ENCODE data around the gene GTF2F1.

The GTF2F1 gene, protein sequence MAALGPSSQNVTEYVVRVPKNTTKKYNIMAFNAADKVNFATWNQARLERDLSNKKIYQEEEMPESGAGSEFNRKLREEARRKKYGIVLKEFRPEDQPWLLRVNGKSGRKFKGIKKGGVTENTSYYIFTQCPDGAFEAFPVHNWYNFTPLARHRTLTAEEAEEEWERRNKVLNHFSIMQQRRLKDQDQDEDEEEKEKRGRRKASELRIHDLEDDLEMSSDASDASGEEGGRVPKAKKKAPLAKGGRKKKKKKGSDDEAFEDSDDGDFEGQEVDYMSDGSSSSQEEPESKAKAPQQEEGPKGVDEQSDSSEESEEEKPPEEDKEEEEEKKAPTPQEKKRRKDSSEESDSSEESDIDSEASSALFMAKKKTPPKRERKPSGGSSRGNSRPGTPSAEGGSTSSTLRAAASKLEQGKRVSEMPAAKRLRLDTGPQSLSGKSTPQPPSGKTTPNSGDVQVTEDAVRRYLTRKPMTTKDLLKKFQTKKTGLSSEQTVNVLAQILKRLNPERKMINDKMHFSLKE

DNA sequence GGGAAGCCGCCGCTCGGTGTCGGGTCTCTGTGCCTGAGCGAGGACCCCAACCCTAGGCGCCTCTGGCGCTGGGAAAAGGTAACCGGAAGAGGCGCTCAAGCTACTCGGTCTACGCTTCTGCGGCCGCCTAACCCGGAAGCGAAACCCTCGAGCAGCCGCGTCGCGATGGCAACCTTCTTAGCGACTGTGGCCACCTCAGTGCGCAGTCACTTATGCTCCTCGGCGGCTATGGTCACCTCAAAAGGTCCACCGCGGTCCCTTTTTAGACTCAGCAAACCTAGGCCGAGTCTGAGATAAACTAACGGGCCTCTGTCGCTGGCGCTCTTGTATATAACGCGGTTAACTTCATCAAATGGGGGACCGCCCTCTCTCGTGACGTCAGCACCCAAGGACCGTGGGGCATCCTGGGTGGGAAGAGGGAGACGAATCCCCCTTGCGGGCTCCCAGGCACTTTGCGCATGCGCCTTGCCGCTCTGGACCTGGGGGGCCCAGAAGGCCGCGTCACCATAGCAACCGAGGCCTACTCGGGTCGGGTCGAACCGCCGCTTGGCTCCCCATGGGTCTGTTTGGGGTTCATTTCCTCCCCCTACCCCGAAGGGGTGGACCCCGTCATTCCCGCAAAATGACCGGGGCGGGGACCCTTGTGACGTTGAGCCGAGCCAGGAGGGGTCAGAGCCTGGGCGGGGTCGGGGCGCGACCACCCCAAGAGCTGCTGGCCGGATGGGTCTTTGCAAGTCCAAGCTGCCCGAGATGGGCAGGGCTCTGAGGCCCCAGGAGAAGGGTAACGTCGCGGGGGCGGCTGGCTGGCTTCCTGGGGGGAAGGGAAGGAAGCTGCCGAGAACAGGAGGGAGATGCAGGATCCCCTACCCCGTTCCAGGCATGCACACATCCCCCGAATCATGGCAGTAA, at the start of gene GTF2F1:
GTF2F1 (minus strand) TSS at position 91 of the 909 bp plus-strand sequence. CDS start 169 bp downstream, outside the sequence.
- H3F3A ChIP-seq (ENCODE audit: insufficient read depth, low read length) = no peaks in the 10 kb centered on the region; the same call in 1 of the 2 replicates
- no peaks in the 10 kb centered on the region for H3K27me3 ChIP-seq (ENCODE audit: insufficient read depth, low read length)
- peaks cover 5% of the 10 kb centered on the region; the same call in 1 of the 2 replicates for H3K79me2 ChIP-seq (ENCODE audit: insufficient read depth, low read length)
- no peaks in the 10 kb centered on the region for H3K9me3 ChIP-seq (ENCODE audit: low read length)
- peak within 1 kb of the TSS; percentile 24; the same call in 1 of the 2 replicates for H2AFZ ChIP-seq (ENCODE audit: low read length)
- H3K9ac ChIP-seq (ENCODE audit: low read length) = peak within 1 kb of the TSS; percentile 93
- H3K9me2 ChIP-seq (ENCODE audit: low read depth, low read length) = no peaks in the 10 kb centered on the region
- TF ChIP-seq EZH2 (IDR thresholded peaks at IDR 0.05; ENCODE audit: borderline replicate concordance, low read length) = no peak
- 0 out of 2 replicates have a peak, but pooled peaks have one; percentile 5 for TF ChIP-seq CTCF (IDR thresholded peaks at IDR 0.05; ENCODE audit: low read length)
- peak within 1 kb of the TSS; percentile 98 for H3K4me2 ChIP-seq (ENCODE audit: low read length)
- no peaks in the 10 kb centered on the region for H4K20me1 ChIP-seq (ENCODE audit: insufficient read depth, low read length)
- H3K4me3 ChIP-seq (ENCODE audit: low read depth, low read length, poor library complexity, severe bottlenecking) = peak within 1 kb of the TSS; percentile 95
- H3K36me3 ChIP-seq (ENCODE audit: insufficient read depth, low read length) = peaks cover 24% of the 10 kb centered on the region
- peak within 1 kb of the TSS; percentile 36 for H3K27ac ChIP-seq (ENCODE audit: low read depth, low read length, poor library complexity, severe bottlenecking)
- peaks cover 16% of the 10 kb centered on the region for H3K4me1 ChIP-seq (ENCODE audit: insufficient read depth, low read length, severe bottlenecking)

DNA sequence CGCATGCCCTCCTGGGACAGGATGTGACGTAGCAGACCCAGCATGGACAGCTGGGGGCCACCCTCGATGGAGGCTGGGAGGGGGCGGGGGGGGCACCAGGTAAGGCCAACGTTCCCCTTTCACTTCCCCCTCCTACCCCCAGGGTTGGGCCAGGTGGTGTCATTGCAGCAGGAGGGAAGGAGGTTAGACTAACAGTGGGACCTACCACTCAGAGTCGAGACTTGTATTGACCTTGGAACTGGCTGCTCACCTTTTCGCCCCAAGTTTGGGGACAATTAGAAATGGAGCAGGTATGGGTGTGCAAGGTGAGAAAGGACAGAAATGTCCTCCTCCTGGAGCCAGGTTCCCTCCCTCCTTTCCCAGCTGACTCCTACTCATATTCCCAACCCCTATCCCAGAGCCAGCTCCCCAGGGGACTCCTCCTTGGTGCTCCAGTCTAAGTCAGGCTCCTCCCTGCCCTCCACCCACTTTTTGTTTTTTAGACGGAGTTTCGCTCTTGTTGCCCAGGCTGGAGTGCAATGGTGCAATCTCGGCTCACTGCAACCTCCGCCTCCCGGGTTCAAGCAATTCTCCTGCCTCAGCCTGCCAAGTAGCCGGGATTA, 49.2 kb upstream of the GTF2F1 start:
- no peak overlapping the region for H2AFZ ChIP-seq (ENCODE audit: low read length)
- H3K4me1 ChIP-seq (ENCODE audit: insufficient read depth, low read length, severe bottlenecking) = no peaks in the 10 kb centered on the region
- TF ChIP-seq EZH2 (IDR thresholded peaks at IDR 0.05; ENCODE audit: borderline replicate concordance, low read length) (no peak), CTCF (IDR thresholded peaks at IDR 0.05; ENCODE audit: low read length) (no peak)

GRCh38 chr19:6440905-6441304, 47.9 kb upstream of the GTF2F1 start:
- H3K9me2 ChIP-seq (ENCODE audit: low read depth, low read length) = no peaks in the 10 kb centered on the region
- H3K4me1 ChIP-seq (ENCODE audit: insufficient read depth, low read length, severe bottlenecking) = no peaks in the 10 kb centered on the region
- H4K20me1 ChIP-seq (ENCODE audit: insufficient read depth, low read length) = no peaks in the 10 kb centered on the region
- H3K4me2 ChIP-seq (ENCODE audit: low read length) = no peak overlapping the region
- no peak overlapping the region for H3K27ac ChIP-seq (ENCODE audit: low read depth, low read length, poor library complexity, severe bottlenecking)
- no peaks in the 10 kb centered on the region for H3K9me3 ChIP-seq (ENCODE audit: low read length)
- H2AFZ ChIP-seq (ENCODE audit: low read length) = no peak overlapping the region
- no peaks in the 10 kb centered on the region for H3K27me3 ChIP-seq (ENCODE audit: insufficient read depth, low read length)
- H3K36me3 ChIP-seq (ENCODE audit: insufficient read depth, low read length) = peaks cover 9% of the 10 kb centered on the region
- TF ChIP-seq CTCF (IDR thresholded peaks at IDR 0.05; ENCODE audit: low read length) (no peak), EZH2 (IDR thresholded peaks at IDR 0.05; ENCODE audit: borderline replicate concordance, low read length) (no peak)
- H3K9ac ChIP-seq (ENCODE audit: low read length) = no peak overlapping the region
- no peaks in the 10 kb centered on the region for H3F3A ChIP-seq (ENCODE audit: insufficient read depth, low read length)
- H3K4me3 ChIP-seq (ENCODE audit: low read depth, low read length, poor library complexity, severe bottlenecking) = no peak overlapping the region
- no peaks in the 10 kb centered on the region for H3K79me2 ChIP-seq (ENCODE audit: insufficient read depth, low read length)

More for the DNA sequence above, 49.2 kb upstream of the GTF2F1 start:
- Histone ChIP-seq H3K4me3 (ENCODE audit: low read depth, low read length, poor library complexity, severe bottlenecking) (no peak overlapping the region), H3K9me3 (ENCODE audit: low read length) (no peaks in the 10 kb centered on the region), H3K27ac (ENCODE audit: low read depth, low read length, poor library complexity, severe bottlenecking) (no peak overlapping the region), H3K36me3 (ENCODE audit: insufficient read depth, low read length) (peaks cover 19% of the 10 kb centered on the region), H3K4me2 (ENCODE audit: low read length) (no peak overlapping the region), H3K9ac (ENCODE audit: low read length) (no peak overlapping the region), H3K79me2 (ENCODE audit: insufficient read depth, low read length) (no peaks in the 10 kb centered on the region), H3K27me3 (ENCODE audit: insufficient read depth, low read length) (no peaks in the 10 kb centered on the region), H4K20me1 (ENCODE audit: insufficient read depth, low read length) (no peaks in the 10 kb centered on the region), H3K9me2 (ENCODE audit: low read depth, low read length) (no peaks in the 10 kb centered on the region), H3F3A (ENCODE audit: insufficient read depth, low read length) (no peaks in the 10 kb centered on the region)

Measured in OCI-LY1 (cell line).